ENCODE results near the gene TLR3.
"Not testable (repeated sequence)": the region's sequence is repeated elsewhere in the genome, so short reads cannot be mapped to it uniquely, and the experiment has no call there.

GRCh38 chr4:186047501-186047900, 21.5 kb upstream of the TLR3 start:
- not testable (repeated sequence) for TF ChIP-seq CTCF, POLR2A (IDR thresholded peaks at IDR 0.05)

Measured in adrenal gland (tissue), 5 donors.